CD4-positive, alpha-beta T cell (primary cell): Measurements from ENCODE around the gene ABI3. TPM values are rescaled to one million over a fixed set of nuclear protein-coding genes. Genes with fewer than 3 reads are reported as not detected.
"Not testable (repeated sequence)": the region's sequence is repeated elsewhere in the genome, so short reads cannot be mapped to it uniquely, and the experiment has no call there.

Source experiments
- ATAC-seq: fragments of 200-7000 bp; cut with Tn5 transposase; one replicate; pipeline ENCODE4 v1.10.0; 2022; ENCODE audit warnings: mild to moderate bottlenecking; ENCODE audit not compliant: poor library complexity
- CTCF ChIA-PET: fragments of 350-600 bp; sonication (Branson Sonifier 250); formaldehyde crosslinking; loops from one replicate; lab custom pipeline; 2021; ENCODE audit warnings: antibody characterized with exemption, inconsistent platforms; lab: Charles Lee
- POLR2A ChIA-PET: fragments of 350-600 bp; sonication (Branson Sonifier 250); formaldehyde crosslinking; loops from one replicate; lab custom pipeline; 2021; ENCODE audit warnings: antibody characterized with exemption, inconsistent platforms; lab: Charles Lee
- DNase-seq, 14 experiments: peaks; one replicate each; pipeline ENCODE4 v3.0.0-alpha.2; 2013 to 2020; ENCODE audit warnings: mixed read lengths in 2 of 14
- H3K27ac ChIP-seq, 2 donors: one replicate each; pipeline versions ENCODE4 v1.5.1 to v1.7.0; 2013; ENCODE audit warnings: low read length in 2 of 2, low read depth in 1 of 2, mild to moderate bottlenecking in 1 of 2
- H3K27me3 ChIP-seq, 2 experiments: 1 replicate in 1 of 2; 2 replicates in 1 of 2; pipeline versions ENCODE4 v1.6.1 to v1.7.0; 2013; ENCODE audit warnings: low read length in 2 of 2, control low read depth in 1 of 2, mild to moderate bottlenecking in 1 of 2, moderate library complexity in 1 of 2; ENCODE audit not compliant: insufficient read depth in 2 of 2, control insufficient read depth in 1 of 2
- H3K36me3 ChIP-seq: one replicate; pipeline ENCODE4 v1.6.1; 2013; ENCODE audit warnings: low read length, control low read depth; ENCODE audit not compliant: insufficient read depth
- H3K4me1 ChIP-seq: one replicate; pipeline ENCODE4 v1.6.1; 2013; ENCODE audit warnings: low read length, control low read depth; ENCODE audit not compliant: insufficient read depth
- H3K4me3 ChIP-seq: one replicate; pipeline ENCODE4 v1.5.1; 2013; ENCODE audit warnings: mild to moderate bottlenecking, low read length, moderate library complexity
- H3K9me3 ChIP-seq, 2 experiments: 1 replicate in 1 of 2; 2 replicates in 1 of 2; pipeline versions ENCODE4 v1.6.1 to v1.7.0; 2013; ENCODE audit warnings: low read length in 2 of 2, mild to moderate bottlenecking in 2 of 2, control low read depth in 1 of 2, moderate library complexity in 1 of 2; ENCODE audit not compliant: control insufficient read depth in 1 of 2, insufficient read depth in 1 of 2
- H3K27ac Mint-ChIP-seq: one replicate; pipeline ENCODE4 v1.8.0; 2020; ENCODE audit warnings: mixed read lengths
- H3K27me3 Mint-ChIP-seq: one replicate; pipeline ENCODE4 v1.8.0; 2021; ENCODE audit warnings: mixed read lengths
- H3K36me3 Mint-ChIP-seq: one replicate; pipeline ENCODE4 v1.8.0; 2021; ENCODE audit warnings: low read depth, mixed read lengths
- H3K4me1 Mint-ChIP-seq: one replicate; pipeline ENCODE4 v1.8.0; 2021; ENCODE audit warnings: low read depth, mixed read lengths
- H3K4me3 Mint-ChIP-seq: one replicate; pipeline ENCODE4 v1.8.0; 2020; ENCODE audit warnings: mild to moderate bottlenecking, mixed read lengths
- H3K9me3 Mint-ChIP-seq: one replicate; pipeline ENCODE4 v1.8.0; 2020; ENCODE audit warnings: mixed read lengths
- CTCF ChIP-seq: fragments of 200-600 bp; IDR thresholded peaks from one replicate; pipeline ENCODE4 v1.8.0; 2022; ENCODE audit warnings: antibody characterized with exemption, mild to moderate bottlenecking
- intact Hi-C, 2 experiments: fragments of 100-400 bp; cut with DNase I in 1 of 2; cut with micrococcal nuclease in 1 of 2; formaldehyde crosslinking; loops; one replicate each; pipeline versions ENCODE4 v1.15.1 to v1.9.0; 2023 to 2025; cut with DNase I, micrococcal nuclease
- total RNA-seq, 174 experiments: library from RNA in 2 of 174; stranded (reverse) in 2 of 174; gene quantifications; one replicate each; pipeline ENCODE4 v1.2.3 and lab custom pipeline; 2021 to 2026

The ABI3 gene
- total RNA-seq, 2 experiments from 2014 or later: 5.6 to 5.8 TPM

GRCh38 chr17:49168706-49169105 is 41.8 kb upstream of the ABI3 start:
- H3K4me1 ChIP-seq: no peaks in the 10 kb centered on the region
- no peaks in the 10 kb centered on the region for H3K36me3 ChIP-seq
- intact Hi-C loops: no loop called here
- POLR2A ChIA-PET: no interaction called here
- peaks cover 3% of the 10 kb centered on the region for H3K9me3 Mint-ChIP-seq
- peaks cover 4% of the 10 kb centered on the region for H3K36me3 Mint-ChIP-seq
- no peak overlapping the region for H3K27ac ChIP-seq
- H3K27me3 ChIP-seq: peaks cover 29 to 34% of the 10 kb centered on the region in 2 experiments
- no peak for ATAC-seq
- no peak overlapping the region for H3K4me3 ChIP-seq
- no peak for TF ChIP-seq CTCF
- no peak overlapping the region for H3K27ac Mint-ChIP-seq
- peaks cover 76% of the 10 kb centered on the region for H3K27me3 Mint-ChIP-seq
- H3K9me3 ChIP-seq: peaks cover 0 to 7% of the 10 kb centered on the region in 2 experiments
- CTCF ChIA-PET: no interaction called here
- H3K4me3 Mint-ChIP-seq: no peak overlapping the region
- no peaks in the 10 kb centered on the region for H3K4me1 Mint-ChIP-seq
- no peak for DNase-seq

GRCh38 chr17:49170216-49170615 is 40.3 kb upstream of the ABI3 start:
- no peak overlapping the region for H3K4me3 ChIP-seq

GRCh38 chr17:49170711-49171110 is 39.8 kb upstream of the ABI3 start:
- H3K27ac ChIP-seq, CTCF ChIA-PET, H3K4me3 Mint-ChIP-seq, H3K4me3 ChIP-seq, H3K4me1 Mint-ChIP-seq, H3K27ac Mint-ChIP-seq, DNase-seq, intact Hi-C loops, ATAC-seq, POLR2A ChIA-PET, H3K36me3 ChIP-seq, H3K4me1 ChIP-seq: not testable (repeated sequence)
- peaks cover under 1 to 20% of the 10 kb centered on the region in 2 experiments for H3K9me3 ChIP-seq
- Mint-ChIP-seq H3K9me3 (peaks cover 12% of the 10 kb centered on the region), H3K36me3 (peaks cover 17% of the 10 kb centered on the region), H3K27me3 (peaks cover 85% of the 10 kb centered on the region)
- H3K27me3 ChIP-seq: peaks cover 25 to 34% of the 10 kb centered on the region in 2 experiments

More at GRCh38 chr17:49170216-49170615, 40.3 kb upstream of the ABI3 start:
- Histone ChIP-seq H3K27me3 (peaks cover 26 to 34% of the 10 kb centered on the region in 2 experiments), H3K9me3 (peaks cover 0 to 15% of the 10 kb centered on the region in 2 experiments), H3K27ac (no peak overlapping the region), H3K4me1 (no peaks in the 10 kb centered on the region), H3K36me3 (no peaks in the 10 kb centered on the region)
- intact Hi-C loops: no loop called here
- ChIA-PET POLR2A (no interaction called here), CTCF (no interaction called here)
- no peak for TF ChIP-seq CTCF
- peaks cover 12% of the 10 kb centered on the region for H3K36me3 Mint-ChIP-seq
- ATAC-seq (no peak), DNase-seq (no peak)
- peaks cover 9% of the 10 kb centered on the region for H3K9me3 Mint-ChIP-seq
- H3K27ac Mint-ChIP-seq: no peak overlapping the region
- no peak overlapping the region for H3K4me3 Mint-ChIP-seq
- peaks cover 84% of the 10 kb centered on the region for H3K27me3 Mint-ChIP-seq
- no peaks in the 10 kb centered on the region for H3K4me1 Mint-ChIP-seq

GRCh38 chr17:49175978-49176377 is 34.5 kb upstream of the ABI3 start:
- H3K27me3 ChIP-seq, ATAC-seq, H3K4me3 Mint-ChIP-seq, intact Hi-C loops, CTCF ChIA-PET, H3K27ac Mint-ChIP-seq, H3K36me3 ChIP-seq, H3K4me1 Mint-ChIP-seq, H3K27ac ChIP-seq, H3K4me1 ChIP-seq, DNase-seq, POLR2A ChIA-PET, H3K4me3 ChIP-seq: not testable (repeated sequence)
- peaks cover 36% of the 10 kb centered on the region for H3K27me3 Mint-ChIP-seq
- H3K9me3 ChIP-seq: peaks cover 12 to 39% of the 10 kb centered on the region in 2 experiments
- peaks cover 25% of the 10 kb centered on the region for H3K36me3 Mint-ChIP-seq
- H3K9me3 Mint-ChIP-seq: peaks cover 17% of the 10 kb centered on the region
